ENCODE measurements around the gene B4GALNT1. TPM values are rescaled to one million over a fixed set of nuclear protein-coding genes. Genes with fewer than 3 reads are reported as not detected.
A peak's percentile ranks its signal among the peaks of the same experiment; 100 is the strongest.
"Not testable (repeated sequence)": the region's sequence is repeated elsewhere in the genome, so short reads cannot be mapped to it uniquely, and the experiment has no call there.

B4GALNT1 gene
- total and polyA plus RNA-seq, 9 donors: 1.4 to 2.9 (median 2.3) TPM

DNA sequence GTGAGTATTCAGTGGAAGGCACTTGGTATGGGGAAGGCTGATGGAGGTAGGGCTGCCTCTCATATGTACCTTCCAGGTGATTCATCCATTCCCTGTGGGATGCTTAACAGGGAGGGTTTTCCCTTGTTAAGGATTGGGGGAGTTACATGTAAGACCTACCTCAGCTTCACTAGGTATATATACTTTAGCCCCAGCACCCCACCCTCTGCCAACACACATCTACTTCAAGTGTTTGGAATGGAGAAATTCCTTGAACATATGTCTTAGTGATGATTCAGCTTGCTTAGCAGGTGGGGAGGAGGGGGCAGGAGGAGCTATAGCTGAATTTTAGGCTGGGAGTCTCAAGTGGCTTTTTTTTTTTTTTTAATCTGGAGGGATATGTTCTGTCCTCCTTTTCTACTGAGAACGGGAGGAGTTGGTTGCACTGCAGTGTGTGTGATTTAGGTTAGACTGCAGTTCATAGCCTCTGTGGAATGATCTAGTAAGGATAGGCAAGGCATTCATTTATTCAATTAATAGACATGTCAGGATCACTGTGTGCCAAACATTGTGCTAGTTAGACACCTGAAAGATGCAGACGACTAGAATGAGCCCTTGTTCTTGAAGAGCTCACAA lies 40.3 kb downstream of the B4GALNT1 start:
- Histone ChIP-seq H3K27me3 (ENCODE audit: control insufficient read depth, insufficient read depth, low read length) (peaks cover 11% of the 10 kb centered on the region), H3K36me3 (ENCODE audit: control insufficient read depth, insufficient read depth, low read length) (peaks cover 13% of the 10 kb centered on the region), H3K4me1 (ENCODE audit: control insufficient read depth, insufficient read depth, low read length) (peaks cover 16% of the 10 kb centered on the region), H3K4me3 (ENCODE audit: low read length) (no peak overlapping the region), H3K9me3 (replicated peaks; ENCODE audit: control insufficient read depth, low read depth, low read length) (no peaks in the 10 kb centered on the region), H3K27ac (ENCODE audit: low read length) (no peak overlapping the region)
- 60% methylated on average over 1 of the region's 2 CpGs for WGBS (ENCODE audit: insufficient coverage)
- DNase-seq: no peak

DNA sequence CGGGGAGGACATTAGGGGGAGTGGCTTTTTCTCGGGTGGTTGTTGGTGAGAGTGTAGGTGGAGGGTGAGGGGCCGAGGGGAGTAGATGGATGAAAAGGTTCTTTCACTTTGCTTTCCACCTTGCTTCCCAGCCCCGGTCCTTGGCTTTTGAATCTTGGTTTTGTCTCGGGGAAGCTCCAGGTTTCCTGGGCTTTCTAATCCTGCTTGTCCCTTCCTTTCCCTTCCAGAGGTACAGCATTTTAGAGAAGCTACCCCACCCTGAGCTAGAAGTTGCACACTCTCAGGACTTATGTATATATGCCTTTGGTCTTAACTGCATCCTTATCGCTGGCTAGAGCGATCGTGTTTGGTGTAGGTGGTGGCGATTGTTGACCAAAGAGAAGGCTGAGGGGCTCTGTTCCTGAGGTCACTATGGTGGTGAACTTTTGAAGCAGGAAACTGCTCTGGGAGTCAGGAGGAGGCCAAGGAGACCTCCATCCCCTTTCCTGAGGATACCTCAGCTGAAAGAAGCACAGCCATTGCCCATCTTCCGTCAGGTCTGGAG lies 41.1 kb downstream of the B4GALNT1 start:
- peaks cover 10% of the 10 kb centered on the region for H3K36me3 ChIP-seq (ENCODE audit: control insufficient read depth, insufficient read depth, low read length)
- peaks cover 17% of the 10 kb centered on the region for H3K27me3 ChIP-seq (ENCODE audit: control insufficient read depth, insufficient read depth, low read length)
- WGBS (ENCODE audit: insufficient coverage): no CpG with 5 or more reads among the region's 10 CpGs
- no peak for DNase-seq
- H3K27ac ChIP-seq (ENCODE audit: low read length): no peak overlapping the region
- H3K9me3 ChIP-seq (replicated peaks; ENCODE audit: control insufficient read depth, low read depth, low read length): no peaks in the 10 kb centered on the region
- H3K4me3 ChIP-seq (ENCODE audit: low read length): peak overlapping the region; percentile 88
- peaks cover 16% of the 10 kb centered on the region for H3K4me1 ChIP-seq (ENCODE audit: control insufficient read depth, insufficient read depth, low read length)

DNA sequence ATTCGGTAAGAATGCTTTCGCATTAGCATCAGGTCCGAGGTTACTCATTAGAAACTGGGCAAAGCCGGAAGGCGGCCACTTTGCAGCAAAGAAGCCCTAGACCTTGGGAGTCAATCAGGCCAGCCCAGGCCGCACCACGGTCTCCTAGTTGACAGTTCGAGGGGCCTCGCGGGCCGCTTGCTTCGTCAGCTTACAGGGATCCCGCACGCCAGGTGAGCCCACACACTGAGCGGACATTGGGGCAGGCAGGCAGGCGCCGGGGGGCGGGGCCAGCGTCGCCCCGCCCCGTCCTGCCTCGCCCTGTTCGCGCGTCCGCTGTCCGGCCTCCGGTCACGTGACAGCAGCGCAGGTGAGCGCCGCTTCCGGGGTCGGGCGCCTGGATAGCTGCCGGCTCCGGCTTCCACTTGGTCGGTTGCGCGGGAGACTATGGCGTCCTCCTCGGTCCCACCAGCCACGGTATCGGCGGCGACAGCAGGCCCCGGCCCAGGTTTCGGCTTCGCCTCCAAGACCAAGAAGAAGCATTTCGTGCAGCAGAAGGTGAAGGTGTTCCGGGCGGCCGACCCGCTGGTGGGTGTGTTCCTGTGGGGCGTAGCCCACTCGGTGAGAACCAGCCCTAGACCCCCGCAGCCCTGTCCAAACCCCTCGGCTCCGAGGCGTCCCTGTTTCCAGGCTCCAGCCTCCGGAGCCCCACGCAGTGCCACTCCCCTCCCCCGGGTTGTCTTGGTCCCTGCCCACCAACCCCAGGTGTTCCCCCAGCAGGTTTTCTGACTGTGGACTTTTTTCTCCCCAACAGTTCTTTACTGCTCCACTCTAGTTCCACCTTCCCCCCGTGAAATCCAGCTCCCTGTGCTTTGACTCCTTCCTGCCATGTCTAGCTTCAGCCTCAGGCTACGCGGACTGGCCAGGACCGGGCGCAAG lies 41.9 kb downstream of the B4GALNT1 start, which contains the start of gene PIP4K2C:
Gene PIP4K2C (plus strand): TSS at position 329 of the 918 bp plus-strand sequence. CDS start 98 bp downstream, at position 427.
- H3K27ac ChIP-seq (ENCODE audit: low read length): peak within 1 kb of the TSS; percentile 55
- DNase-seq: peak; percentile 75

GRCh38 chr12:57590479-57590863 lies 42.5 kb downstream of the B4GALNT1 start:
- Histone ChIP-seq H3K9me3 (replicated peaks; ENCODE audit: control insufficient read depth, low read depth, low read length) (no peaks in the 10 kb centered on the region), H3K27ac (ENCODE audit: low read length) (no peak overlapping the region), H3K4me1 (ENCODE audit: control insufficient read depth, insufficient read depth, low read length) (peaks cover 16% of the 10 kb centered on the region), H3K36me3 (ENCODE audit: control insufficient read depth, insufficient read depth, low read length) (peaks cover 3% of the 10 kb centered on the region), H3K4me3 (ENCODE audit: low read length) (peak overlapping the region; percentile 88), H3K27me3 (ENCODE audit: control insufficient read depth, insufficient read depth, low read length) (peaks cover 22% of the 10 kb centered on the region)
- WGBS (ENCODE audit: insufficient coverage): no CpG with 5 or more reads among the region's 2 CpGs
- no peak for DNase-seq

More for the DNA sequence above, 41.9 kb downstream of the B4GALNT1 start, which contains the start of gene PIP4K2C:
- H3K27me3 ChIP-seq (ENCODE audit: control insufficient read depth, insufficient read depth, low read length): peaks cover 18% of the 10 kb centered on the region
- H3K9me3 ChIP-seq (replicated peaks; ENCODE audit: control insufficient read depth, low read depth, low read length): no peaks in the 10 kb centered on the region
- H3K4me1 ChIP-seq (ENCODE audit: control insufficient read depth, insufficient read depth, low read length): peaks cover 16% of the 10 kb centered on the region
- WGBS (ENCODE audit: insufficient coverage): under 1% methylated on average over 64 of the region's 69 CpGs
- H3K4me3 ChIP-seq (ENCODE audit: low read length): peak within 1 kb of the TSS; percentile 88
- H3K36me3 ChIP-seq (ENCODE audit: control insufficient read depth, insufficient read depth, low read length): peaks cover 8% of the 10 kb centered on the region

DNA sequence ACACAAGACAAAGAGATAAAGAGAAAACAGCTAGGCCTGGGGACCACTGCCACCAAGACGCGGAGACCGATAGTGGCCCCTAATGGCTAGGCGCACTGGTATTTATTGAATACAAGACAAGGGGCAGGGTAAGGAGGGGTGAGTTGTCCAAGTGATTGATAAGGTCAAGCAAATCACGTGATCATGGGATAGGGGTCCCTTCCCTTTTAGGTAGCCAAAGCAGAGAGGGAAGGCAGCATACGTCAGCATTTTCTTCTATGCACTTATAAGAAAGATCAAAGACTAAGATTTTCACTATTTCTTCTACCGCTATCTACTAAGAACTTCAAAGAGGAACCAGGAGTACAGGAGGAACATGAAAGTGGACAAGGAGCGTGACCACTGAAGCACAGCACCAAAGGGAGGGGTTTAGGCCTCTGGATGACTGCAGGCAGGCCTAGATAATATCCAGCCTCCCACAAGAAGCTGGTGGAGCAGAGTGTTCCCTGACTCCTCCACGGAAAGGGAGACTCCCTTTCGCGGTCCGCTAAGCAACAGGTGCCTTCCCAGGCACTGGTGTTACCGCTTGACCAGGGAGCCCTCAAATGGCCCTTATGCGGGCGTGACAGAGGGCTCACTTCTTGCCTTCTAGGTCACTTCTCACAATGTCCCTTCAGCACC lies 43.9 kb downstream of the B4GALNT1 start:
- not testable (repeated sequence) for H3K9me3 ChIP-seq (replicated peaks; ENCODE audit: control insufficient read depth, low read depth, low read length); H3K4me3 ChIP-seq (ENCODE audit: low read length); H3K27ac ChIP-seq (ENCODE audit: low read length); H3K36me3 ChIP-seq (ENCODE audit: control insufficient read depth, insufficient read depth, low read length); DNase-seq
- Histone ChIP-seq H3K4me1 (ENCODE audit: control insufficient read depth, insufficient read depth, low read length) (peaks cover 16% of the 10 kb centered on the region), H3K27me3 (ENCODE audit: control insufficient read depth, insufficient read depth, low read length) (peaks cover 31% of the 10 kb centered on the region)
- WGBS (ENCODE audit: insufficient coverage): 88% methylated on average over 9 of the region's 15 CpGs

GRCh38 chr12:57586832-57587429 lies 46.1 kb downstream of the B4GALNT1 start:
- Histone ChIP-seq H3K27ac (ENCODE audit: low read length) (no peak overlapping the region), H3K9me3 (replicated peaks; ENCODE audit: control insufficient read depth, low read depth, low read length) (no peaks in the 10 kb centered on the region), H3K4me1 (ENCODE audit: control insufficient read depth, insufficient read depth, low read length) (peaks cover 17% of the 10 kb centered on the region), H3K27me3 (ENCODE audit: control insufficient read depth, insufficient read depth, low read length) (peaks cover 41% of the 10 kb centered on the region), H3K4me3 (ENCODE audit: low read length) (no peak overlapping the region), H3K36me3 (ENCODE audit: control insufficient read depth, insufficient read depth, low read length) (no peaks in the 10 kb centered on the region)
- DNase-seq: no peak
- WGBS (ENCODE audit: insufficient coverage): 90% methylated on average over 2 of the region's 3 CpGs

- no peaks in the 10 kb centered on the region for H3K36me3 ChIP-seq (ENCODE audit: control insufficient read depth, insufficient read depth, low read length)
Observed at GRCh38 chr12:57586128-57586527, 46.9 kb downstream of the B4GALNT1 start.

DNA sequence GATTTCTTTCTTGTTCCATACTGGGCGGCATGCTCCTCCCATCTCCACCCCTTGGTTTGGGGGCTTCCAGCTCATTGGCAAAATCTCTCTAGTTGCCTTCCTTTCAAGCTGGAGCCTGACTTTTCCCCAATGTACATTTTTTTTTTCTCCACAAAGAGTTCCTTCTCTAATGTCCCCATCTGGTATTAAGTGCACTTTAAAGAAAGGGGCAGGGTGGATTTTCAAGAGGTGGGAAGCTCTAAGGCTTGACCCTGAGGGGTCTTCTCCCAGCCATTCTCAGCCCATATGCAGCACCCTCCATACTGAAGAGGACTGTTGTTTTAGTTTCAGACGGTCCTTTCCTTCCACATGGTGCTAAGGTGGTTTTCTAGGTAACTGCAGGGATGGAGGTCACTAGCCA lies 47.8 kb downstream of the B4GALNT1 start:
- no peak for DNase-seq
- Histone ChIP-seq H3K9me3 (replicated peaks; ENCODE audit: control insufficient read depth, low read depth, low read length) (no peaks in the 10 kb centered on the region), H3K4me3 (ENCODE audit: low read length) (no peak overlapping the region), H3K27me3 (ENCODE audit: control insufficient read depth, insufficient read depth, low read length) (peaks cover 46% of the 10 kb centered on the region), H3K27ac (ENCODE audit: low read length) (no peak overlapping the region), H3K36me3 (ENCODE audit: control insufficient read depth, insufficient read depth, low read length) (no peaks in the 10 kb centered on the region), H3K4me1 (ENCODE audit: control insufficient read depth, insufficient read depth, low read length) (peaks cover 4% of the 10 kb centered on the region)
- WGBS (ENCODE audit: insufficient coverage): no CpG with 5 or more reads among the region's 2 CpGs

More at GRCh38 chr12:57586128-57586527, 46.9 kb downstream of the B4GALNT1 start:
- H3K27ac ChIP-seq (ENCODE audit: low read length): no peak overlapping the region
- no peak overlapping the region for H3K4me3 ChIP-seq (ENCODE audit: low read length)
- H3K4me1 ChIP-seq (ENCODE audit: control insufficient read depth, insufficient read depth, low read length): peaks cover 11% of the 10 kb centered on the region
- peaks cover 44% of the 10 kb centered on the region for H3K27me3 ChIP-seq (ENCODE audit: control insufficient read depth, insufficient read depth, low read length)
- 60% methylated on average over 1 of the region's 3 CpGs for WGBS (ENCODE audit: insufficient coverage)
- DNase-seq: no peak
- no peaks in the 10 kb centered on the region for H3K9me3 ChIP-seq (replicated peaks; ENCODE audit: control insufficient read depth, low read depth, low read length)

GRCh38 chr12:57584690-57585089 lies 48.3 kb downstream of the B4GALNT1 start:
- Histone ChIP-seq H3K4me3 (ENCODE audit: low read length) (no peak overlapping the region), H3K4me1 (ENCODE audit: control insufficient read depth, insufficient read depth, low read length) (peaks cover 4% of the 10 kb centered on the region), H3K27me3 (ENCODE audit: control insufficient read depth, insufficient read depth, low read length) (peaks cover 47% of the 10 kb centered on the region), H3K27ac (ENCODE audit: low read length) (no peak overlapping the region), H3K36me3 (ENCODE audit: control insufficient read depth, insufficient read depth, low read length) (no peaks in the 10 kb centered on the region), H3K9me3 (replicated peaks; ENCODE audit: control insufficient read depth, low read depth, low read length) (no peaks in the 10 kb centered on the region)
- no peak for DNase-seq

All from muscle of leg (tissue), 11 donors.